Measurements from ENCODE around the gene GPR15LG.
"Not testable (repeated sequence)": the region's sequence is repeated elsewhere in the genome, so short reads cannot be mapped to it uniquely, and the experiment has no call there.

GPR15LG gene

GRCh38 chr10:84173501-84173929, at the start of gene GPR15LG:
Gene GPR15LG, plus strand, starts transcription at chr10:84173801. Its CDS starts 51 bp downstream, at chr10:84173852.
- no peak for DNase-seq (ENCODE audit: low read depth in 1 of 2, low spot score in 1 of 2)

DNA sequence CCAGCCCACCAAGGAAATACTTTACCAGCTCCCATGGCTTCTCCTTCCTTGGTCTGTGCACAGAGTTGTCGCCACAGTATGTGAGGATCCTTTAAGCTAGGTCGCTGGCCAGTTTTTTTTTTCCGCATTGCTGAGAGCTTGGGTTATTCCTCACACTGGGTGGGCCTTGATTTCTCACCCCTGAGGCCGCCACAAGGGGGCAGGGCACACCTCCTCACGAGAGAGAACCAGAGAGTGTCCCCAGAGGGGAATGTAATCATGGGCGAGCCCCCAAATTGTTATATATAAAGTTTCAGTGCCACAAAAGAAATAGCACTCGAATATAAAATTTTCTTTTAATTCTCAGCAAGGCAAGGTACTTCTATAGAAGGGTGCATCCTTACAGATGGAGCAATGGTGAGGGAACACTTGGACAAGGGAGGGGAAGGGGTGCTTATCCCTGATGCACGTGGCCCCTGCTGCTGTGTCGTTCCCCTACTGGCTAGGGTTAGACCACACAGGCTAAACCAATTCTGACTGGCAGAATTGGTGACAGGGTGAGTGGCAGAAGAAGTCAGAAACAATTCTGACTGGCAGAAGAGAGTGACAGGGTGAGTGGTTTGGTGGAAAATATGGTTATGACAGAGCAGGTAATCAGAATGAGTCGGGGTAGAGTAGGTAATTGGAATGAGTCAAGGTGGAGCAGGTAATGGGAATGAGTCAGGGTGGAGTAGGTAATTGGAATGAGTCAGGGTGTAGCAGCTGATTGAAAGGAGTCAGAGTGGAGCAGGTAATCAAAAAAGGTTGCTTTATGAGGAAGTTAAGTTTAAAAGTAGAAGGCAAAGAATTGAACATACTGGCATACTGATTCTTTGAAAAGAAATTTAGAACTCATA, 47.5 kb upstream of the GPR15LG start:
- DNase-seq (ENCODE audit: low read depth in 1 of 2, low spot score in 1 of 2), result not testable (repeated sequence)

GRCh38 chr10:84126785-84127167, 46.8 kb upstream of the GPR15LG start:
- DNase-seq (ENCODE audit: low read depth in 1 of 2, low spot score in 1 of 2), result no peak

GRCh38 chr10:84135836-84136235, 37.8 kb upstream of the GPR15LG start:
- DNase-seq (ENCODE audit: low read depth in 1 of 2, low spot score in 1 of 2), result no peak

- DNase-seq (ENCODE audit: low read depth in 1 of 2, low spot score in 1 of 2), result no peak
Observed at GRCh38 chr10:84137811-84138210, 35.8 kb upstream of the GPR15LG start.

GRCh38 chr10:84138478-84139125, 35.0 kb upstream of the GPR15LG start:
- DNase-seq (ENCODE audit: low read depth in 1 of 2, low spot score in 1 of 2), result peak; percentile 44 to 65

GRCh38 chr10:84139126-84140035, 34.2 kb upstream of the GPR15LG start, which contains the start of gene GHITM:
Gene GHITM, plus strand, starts transcription at chr10:84139509. Its CDS starts 1,992 bp downstream, at chr10:84141501.
- DNase-seq (ENCODE audit: low read depth in 1 of 2, low spot score in 1 of 2), result peak; percentile 99 to 100

GRCh38 chr10:84140036-84140379, 33.6 kb upstream of the GPR15LG start:
- DNase-seq (ENCODE audit: low read depth in 1 of 2, low spot score in 1 of 2), result no peak

DNA sequence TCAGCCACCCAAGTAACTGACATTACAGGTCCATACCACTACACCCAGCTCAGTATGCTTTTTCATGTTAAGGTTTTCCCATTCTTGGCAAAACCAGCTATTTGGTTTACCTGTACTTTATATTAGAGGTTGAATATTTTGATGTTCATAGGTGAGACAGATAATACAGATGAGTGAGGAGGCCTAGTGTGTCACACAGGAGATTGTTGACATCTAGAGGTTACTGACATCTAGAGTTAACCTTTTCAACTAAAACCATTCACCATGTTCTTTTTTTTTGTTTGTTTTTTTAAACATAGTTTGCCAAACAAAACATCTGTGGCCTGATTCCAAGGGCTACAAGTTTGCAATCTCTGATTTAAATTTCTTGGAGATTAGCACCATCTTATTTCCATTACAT, 26.3 kb upstream of the GPR15LG start:
- no peak for DNase-seq (ENCODE audit: low read depth in 1 of 2, low spot score in 1 of 2)

- peak in 1 of 2 donors; percentile 6 for DNase-seq (ENCODE audit: low read depth in 1 of 2, low spot score in 1 of 2)
Observed at GRCh38 chr10:84148006-84148597, 25.5 kb upstream of the GPR15LG start.

- no peak for DNase-seq (ENCODE audit: low read depth in 1 of 2, low spot score in 1 of 2)
Observed at GRCh38 chr10:84149854-84150253, 23.7 kb upstream of the GPR15LG start.

DNA sequence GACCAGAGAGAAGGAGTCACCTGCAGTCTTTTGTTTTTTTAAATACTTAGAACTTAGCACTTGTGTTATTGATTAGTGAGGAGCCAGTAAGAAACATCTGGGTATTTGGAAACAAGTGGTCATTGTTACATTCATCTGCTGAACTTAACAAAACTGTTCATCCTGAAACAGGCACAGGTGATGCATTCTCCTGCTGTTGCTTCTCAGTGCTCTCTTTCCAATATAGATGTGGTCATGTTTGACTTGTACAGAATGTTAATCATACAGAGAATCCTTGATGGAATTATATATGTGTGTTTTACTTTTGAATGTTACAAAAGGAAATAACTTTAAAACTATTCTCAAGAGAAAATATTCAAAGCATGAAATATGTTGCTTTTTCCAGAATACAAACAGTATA, 20.8 kb upstream of the GPR15LG start:
- DNase-seq (ENCODE audit: low read depth in 1 of 2, low spot score in 1 of 2), result no peak

- DNase-seq (ENCODE audit: low read depth in 1 of 2, low spot score in 1 of 2), result no peak
Observed at GRCh38 chr10:84155521-84155920, 18.1 kb upstream of the GPR15LG start.

GRCh38 chr10:84156009-84156408, 17.6 kb upstream of the GPR15LG start:
- DNase-seq (ENCODE audit: low read depth in 1 of 2, low spot score in 1 of 2), result no peak

DNA sequence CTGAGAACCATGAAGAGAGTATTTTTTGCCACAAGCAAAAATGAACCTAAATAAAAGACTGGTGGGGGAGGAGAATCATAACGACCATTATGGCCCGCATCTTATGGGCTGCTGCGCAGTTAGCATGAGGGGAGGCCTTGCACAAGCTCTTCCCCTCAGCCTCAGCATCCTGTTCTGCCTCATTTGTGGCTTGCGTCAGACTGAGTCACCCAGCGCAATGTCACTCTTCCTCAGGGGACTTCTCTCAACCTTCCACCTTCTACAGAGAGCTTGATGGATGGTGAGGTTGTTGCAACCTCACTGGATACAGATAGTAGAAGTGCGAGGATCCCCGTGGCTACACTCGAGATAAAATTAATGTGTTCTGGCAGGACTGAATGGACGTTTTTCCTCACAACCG, 16.8 kb upstream of the GPR15LG start:
- peak in 1 of 2 donors; percentile 12 for DNase-seq (ENCODE audit: low read depth in 1 of 2, low spot score in 1 of 2)

DNA sequence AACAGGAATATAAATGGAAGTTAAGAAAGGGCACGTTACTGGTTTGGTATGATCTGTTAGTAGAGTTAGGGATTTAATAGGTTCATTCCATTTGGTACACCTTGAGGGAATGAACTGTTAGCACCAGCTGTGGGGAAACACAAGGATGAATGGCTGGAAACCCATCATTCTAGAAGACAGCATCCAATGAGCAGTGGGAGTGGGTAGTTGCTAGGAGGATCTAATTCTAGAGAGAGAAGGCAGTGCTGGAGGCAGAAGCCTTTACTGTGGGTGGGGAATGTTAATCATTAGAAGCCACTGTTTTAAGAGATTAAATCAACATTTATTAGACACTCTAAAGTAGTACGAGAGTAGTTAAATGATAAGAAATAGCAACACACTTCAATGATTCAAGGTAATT, 15.5 kb upstream of the GPR15LG start:
- no peak for DNase-seq (ENCODE audit: low read depth in 1 of 2, low spot score in 1 of 2)

- DNase-seq (ENCODE audit: low read depth in 1 of 2, low spot score in 1 of 2), result no peak
Observed at GRCh38 chr10:84158550-84158949, 15.1 kb upstream of the GPR15LG start.

DNA sequence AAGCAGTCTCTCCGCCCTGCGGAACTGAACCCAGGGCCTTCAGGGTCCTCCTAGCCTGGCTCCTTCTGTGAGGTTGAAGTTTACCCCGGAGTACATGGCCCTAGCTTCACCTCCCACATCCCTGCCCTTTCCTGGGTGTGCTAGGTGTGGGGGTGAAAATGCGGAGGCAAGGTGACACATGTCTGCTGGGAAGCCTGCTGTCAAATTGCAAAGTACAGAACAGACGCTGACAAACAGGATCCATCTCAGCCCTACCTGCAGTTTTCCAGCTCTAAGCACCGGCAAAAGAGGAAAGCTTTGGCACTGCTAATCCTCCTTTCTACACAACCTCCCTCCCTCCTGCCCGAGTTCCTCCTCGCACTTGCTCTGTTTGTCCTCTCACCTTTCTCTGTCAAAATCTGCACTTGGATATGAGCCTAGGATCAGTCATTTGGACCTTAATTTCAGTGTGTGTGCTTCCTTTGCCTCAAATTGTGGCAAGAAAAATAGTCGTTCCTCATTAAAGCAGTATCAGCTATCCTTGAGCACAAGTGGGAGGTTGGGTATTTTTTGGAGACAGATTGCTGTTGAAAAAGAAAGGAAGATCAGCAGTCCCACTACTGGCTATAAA, 14.4 kb upstream of the GPR15LG start:
- DNase-seq (ENCODE audit: low read depth in 1 of 2, low spot score in 1 of 2), result no peak

GRCh38 chr10:84160663-84161362, 12.8 kb upstream of the GPR15LG start:
- no peak for DNase-seq (ENCODE audit: low read depth in 1 of 2, low spot score in 1 of 2)

DNA sequence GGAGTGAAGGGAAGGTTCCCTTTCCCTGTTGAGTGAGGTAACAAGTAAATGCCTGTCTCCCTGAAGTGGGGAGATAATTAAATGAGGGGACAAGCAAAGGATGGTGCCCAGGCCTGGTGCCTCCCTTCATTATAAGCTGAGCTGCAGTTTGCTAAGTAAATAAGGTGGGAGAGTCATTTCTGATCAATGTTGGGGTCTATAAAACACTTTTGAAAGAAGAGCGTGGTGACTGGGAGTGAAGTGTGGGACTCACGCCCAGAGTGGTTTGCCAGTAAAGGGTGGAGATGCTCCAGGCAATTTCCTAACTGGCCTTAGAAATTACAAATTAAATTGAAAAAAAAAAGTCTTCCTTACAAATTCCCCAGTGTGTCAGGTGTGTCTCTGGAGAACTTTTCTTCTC, 9.6 kb upstream of the GPR15LG start:
- DNase-seq (ENCODE audit: low read depth in 1 of 2, low spot score in 1 of 2), result no peak
